Left hindlimb (tissue), 1 donor: ENCODE data around the gene INSRR.

Experiments used
- DNase-seq: peaks from one replicate; pipeline ENCODE4 v3.0.0-alpha.2; 2018

The INSRR gene

DNA sequence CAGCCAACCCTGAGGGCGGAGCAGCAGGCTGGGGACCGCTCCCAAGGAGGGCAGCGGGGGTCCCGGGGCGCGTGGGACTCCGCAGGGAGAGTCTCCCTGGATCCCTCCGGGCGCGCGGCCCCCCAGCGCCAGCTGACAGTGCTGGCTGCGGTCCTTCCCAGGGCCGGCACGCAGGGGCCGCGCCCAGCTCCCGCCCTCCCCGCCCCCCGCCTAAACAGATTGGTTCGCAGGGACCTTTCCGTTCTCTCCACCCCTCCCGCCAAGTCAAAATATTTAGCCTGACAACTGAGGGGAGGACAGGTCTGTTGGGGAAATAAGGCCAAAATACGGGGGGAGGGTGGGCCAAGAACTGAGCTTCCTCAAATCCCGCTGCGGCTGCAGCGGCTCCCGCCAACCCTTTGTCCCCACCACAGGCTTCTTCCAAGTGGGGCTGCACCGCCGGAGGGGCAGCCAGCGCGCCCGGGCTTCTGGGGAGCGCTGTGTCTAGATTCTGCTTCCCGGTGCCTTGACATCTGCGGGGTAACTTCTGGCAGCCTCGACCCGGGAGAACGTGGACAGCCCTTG is at the start of gene INSRR:
TSS of gene INSRR (minus strand) at position 159 of the 564 bp plus-strand sequence. CDS start 496 bp downstream, outside the sequence.
- no peak for DNase-seq

DNA sequence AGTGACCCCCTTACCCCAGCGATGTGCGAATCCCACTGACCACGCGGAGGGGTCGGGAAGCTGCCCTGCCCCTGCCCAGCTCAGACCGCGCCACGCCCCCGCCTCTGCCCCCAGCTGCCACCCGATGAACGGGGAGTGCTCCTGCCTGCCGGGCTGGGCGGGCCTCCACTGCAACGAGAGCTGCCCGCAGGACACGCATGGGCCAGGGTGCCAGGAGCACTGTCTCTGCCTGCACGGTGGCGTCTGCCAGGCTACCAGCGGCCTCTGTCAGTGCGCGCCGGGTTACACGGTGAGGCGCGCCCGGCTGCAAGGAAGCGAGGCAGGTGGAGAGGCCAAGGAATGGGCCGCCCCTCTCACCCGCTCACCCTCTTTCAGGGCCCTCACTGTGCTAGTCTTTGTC is 49.6 kb upstream of the INSRR start:
- peak; percentile 22 for DNase-seq

DNA sequence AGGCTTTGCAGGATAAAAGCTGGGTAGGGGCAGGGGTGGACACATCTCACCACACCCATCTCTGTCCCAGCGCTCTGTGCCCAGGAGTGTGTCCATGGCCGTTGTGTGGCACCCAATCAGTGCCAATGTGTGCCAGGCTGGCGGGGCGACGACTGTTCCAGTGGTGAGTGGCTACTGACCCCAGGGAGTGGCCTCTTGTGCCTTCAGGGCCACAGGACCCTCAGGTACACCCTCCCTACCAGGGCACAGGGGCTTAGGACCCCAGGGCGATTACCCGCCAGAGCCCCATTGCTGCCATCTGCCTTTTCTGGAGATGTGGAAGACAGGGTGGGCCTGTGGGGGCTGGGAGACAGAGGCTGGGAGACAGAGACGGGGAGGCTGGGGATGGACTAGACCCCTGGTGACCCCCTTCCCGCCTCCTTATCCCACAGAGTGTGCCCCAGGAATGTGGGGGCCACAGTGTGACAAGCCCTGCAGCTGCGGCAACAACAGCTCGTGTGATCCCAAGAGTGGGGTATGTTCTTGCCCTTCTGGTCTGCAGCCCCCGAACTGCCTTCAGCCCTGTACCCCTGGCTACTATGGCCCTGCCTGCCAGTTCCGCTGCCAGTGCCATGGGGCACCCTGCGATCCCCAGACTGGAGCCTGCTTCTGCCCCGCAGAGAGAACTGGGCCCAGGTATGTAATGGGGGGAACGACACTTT is 47.4 kb upstream of the INSRR start:
- DNase-seq = peak; percentile 18

DNA sequence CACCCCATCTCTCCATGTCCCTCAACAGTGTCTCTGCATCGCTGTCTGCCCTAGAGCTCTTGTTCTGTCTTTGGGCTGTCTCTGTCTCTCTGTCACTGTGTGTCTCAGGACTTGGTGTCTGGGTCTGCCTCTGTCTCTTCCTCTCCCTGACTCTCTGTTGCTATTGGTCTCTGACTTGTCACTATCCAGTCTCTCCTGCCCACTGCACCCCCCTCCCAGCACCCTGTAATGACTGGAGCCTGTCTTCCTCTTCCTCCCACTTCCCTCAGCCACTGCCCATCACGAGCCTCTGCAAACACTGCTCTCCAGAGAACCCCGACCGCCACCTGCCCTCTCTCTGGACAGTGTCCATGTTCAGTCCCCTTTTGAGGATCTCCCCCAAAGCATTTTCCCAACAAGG is 46.7 kb upstream of the INSRR start:
- no peak for DNase-seq

DNA sequence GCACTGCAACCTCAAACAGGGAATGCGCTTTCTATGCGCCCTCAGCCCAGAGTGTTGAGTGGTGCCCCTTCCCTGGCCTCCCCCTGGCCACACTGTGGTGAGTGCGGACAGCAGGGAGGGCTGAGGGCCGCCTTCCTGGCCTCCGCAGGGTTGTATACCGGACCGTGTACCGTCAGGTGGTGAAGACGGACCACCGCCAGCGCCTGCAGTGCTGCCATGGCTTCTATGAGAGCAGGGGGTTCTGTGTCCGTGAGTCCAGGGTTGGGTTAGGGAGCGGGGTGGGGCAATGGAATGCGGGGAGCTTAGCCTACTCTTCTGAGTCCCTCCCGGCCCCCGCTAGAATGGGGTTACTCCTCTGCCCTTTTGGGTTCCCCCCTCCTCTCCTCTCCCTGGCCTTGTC is 46.3 kb upstream of the INSRR start:
- DNase-seq = peak; percentile 16

DNA sequence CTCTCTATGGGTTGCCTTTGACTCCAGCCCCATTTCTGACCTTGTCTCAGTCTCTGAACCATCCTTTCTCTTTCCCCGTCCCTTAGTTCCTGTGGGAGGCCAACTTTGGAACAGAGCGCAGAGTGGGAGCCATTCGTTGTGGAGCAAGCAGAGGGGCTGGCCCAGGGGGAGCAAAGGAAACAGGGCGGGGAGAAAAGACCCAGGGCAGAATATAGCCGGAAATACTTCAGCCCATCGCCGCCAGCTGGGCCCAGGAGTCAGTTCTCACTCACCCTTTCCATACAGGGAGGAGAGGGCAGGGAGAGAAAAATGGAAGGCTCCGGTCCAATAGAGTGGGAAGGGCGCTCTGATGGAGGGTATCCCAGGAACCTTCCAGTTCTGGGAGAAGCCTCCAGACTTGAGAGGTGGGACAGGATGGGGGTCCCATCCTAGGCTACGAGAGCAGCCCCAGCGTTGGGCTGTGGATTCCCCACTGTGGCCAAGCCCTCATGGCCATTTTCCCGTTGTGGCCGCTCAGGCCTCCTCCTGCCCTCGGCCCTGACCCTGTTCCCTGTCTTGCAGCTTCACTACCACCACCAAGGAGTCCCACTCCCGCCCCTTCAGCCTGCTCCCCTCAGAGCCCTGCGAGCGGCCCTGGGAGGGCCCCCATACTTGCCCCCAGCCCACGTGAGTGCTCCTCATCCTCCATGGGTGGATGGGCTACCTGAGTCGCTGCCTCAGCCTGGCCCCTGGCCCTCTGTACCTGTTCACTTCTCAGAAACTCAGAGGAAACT is 45.5 kb upstream of the INSRR start:
- DNase-seq = peak; percentile 23

DNA sequence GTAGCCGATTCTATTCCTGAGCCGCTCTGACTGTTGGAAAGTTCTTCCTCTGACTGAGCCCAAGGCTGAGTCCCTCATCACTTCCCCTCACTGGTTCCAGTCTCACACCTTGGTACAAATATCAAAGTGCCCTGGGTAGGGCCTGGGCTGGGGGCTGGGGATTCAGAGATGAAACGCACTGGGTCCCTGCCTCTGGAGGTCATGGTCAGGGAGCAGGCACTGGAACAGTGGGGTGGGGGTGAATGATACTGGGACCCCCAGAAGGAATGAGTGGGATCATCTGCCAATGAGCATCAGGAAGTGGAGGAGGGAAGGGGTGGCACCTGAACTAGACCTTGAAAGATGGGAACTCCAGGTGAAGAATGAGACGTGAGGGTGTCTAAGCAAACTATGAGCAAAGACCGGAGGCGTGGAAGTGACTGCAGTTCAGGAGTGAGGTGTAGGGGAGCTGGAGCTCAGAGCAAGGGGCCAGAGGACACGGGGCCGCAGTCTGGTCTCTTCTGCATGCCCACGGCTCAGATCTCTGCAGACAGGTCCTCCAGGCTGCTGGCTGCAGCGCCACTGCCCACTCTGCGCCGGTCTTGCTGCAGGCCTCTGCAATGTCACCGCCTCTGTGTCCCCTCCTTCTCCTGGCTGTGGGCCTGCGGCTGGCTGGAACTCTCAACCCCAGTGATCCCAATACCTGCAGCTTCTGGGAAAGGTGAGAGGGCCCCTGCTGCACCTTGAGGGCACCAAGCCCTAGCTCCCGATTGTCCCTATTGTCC is 44.6 kb upstream of the INSRR start:
- no peak for DNase-seq

DNA sequence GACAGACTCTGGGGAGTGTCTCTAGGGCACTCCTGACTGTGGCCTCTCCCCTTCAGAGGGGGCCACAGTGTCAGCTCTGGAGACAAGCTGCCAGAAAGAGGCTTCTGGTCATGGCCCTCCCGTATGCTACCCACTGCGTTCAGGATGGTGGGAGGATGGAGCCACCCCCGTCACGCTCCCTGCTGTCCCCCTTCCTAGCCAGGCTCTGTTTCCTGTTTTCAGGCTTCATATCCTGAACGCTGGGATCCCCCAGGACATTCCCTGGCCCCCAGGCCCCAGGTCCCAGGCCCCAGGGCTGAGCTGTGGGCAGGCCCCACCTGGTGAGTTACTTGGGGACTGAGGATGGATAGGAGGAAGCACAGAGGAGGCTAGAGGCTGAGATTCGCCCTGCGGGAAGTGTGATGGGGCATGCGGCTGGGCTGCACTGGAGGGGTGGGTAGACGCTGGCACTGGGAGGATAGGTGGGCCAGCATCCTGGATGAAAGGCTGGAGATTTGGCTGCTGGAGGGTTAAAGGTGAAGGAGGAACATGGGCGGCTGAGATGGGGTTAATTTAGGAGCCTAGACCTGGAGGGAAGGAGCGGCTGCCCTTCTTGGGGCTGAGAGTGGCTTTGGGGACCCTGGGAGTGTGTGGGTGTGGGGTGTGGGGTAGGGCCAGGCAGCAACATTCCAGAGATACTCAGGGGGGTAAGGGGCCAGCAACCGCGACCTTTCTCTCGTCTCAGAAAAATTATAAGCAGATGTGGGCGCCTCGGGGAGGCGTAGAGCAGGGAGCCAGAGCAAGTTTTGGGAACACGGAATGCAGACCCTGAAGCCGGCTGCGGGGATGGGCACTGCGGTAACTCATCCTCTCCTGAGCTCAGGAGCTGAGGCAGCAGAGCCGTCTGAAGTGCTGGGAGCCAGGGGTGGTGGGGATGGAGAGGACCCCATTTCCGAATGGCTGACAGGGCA is 43.3 kb upstream of the INSRR start:
- DNase-seq = no peak

DNA sequence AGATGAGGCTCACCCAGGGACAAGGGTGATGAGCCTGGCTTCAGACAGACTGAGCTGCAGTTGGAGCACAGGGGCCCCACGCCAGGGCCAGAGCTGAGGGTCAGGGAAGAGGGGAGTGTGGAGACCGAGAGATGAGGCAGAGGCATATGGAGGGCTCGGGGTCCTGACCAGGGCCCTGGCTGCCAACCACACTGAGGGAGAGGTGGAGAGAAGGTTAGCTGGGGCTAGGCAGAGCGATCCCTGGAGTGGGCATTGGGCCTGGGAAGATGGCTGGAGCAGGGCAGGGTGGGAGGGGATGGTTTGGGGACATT is 42.6 kb upstream of the INSRR start:
- DNase-seq = no peak

DNA sequence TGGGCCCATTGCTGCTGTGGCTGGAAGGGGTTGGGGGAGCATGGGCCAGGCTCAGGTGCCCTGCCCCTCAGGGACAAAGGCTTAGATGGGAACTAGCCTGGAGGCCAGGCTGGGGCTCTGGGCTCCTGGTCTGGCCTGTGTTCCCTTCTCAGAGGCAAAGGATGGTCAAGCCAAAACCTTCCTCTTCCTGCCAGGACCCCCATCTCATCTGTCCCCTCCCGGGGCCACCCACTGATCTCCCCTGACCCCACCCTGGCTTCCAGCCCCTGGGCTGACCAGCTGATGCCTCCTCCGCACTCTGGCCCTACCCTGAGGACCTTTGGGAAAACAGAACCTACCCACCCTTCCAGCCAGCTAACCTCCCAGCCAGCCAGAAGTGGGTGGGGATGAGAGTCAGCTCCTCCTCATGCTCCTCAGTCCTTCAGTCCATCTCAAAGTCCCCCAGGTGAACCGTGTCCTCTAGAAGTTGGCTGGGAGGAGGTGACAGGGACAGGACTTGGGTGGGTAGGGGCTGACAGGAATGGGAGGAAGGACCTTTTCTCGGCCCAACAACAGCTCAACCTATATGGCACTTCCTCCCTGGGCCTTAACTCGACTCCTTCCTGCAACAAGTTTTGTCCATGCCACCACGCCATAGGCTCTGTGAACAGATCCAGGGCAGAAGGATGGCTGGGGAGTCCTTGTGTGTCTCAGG is 42.1 kb upstream of the INSRR start:
- DNase-seq = no peak

DNA sequence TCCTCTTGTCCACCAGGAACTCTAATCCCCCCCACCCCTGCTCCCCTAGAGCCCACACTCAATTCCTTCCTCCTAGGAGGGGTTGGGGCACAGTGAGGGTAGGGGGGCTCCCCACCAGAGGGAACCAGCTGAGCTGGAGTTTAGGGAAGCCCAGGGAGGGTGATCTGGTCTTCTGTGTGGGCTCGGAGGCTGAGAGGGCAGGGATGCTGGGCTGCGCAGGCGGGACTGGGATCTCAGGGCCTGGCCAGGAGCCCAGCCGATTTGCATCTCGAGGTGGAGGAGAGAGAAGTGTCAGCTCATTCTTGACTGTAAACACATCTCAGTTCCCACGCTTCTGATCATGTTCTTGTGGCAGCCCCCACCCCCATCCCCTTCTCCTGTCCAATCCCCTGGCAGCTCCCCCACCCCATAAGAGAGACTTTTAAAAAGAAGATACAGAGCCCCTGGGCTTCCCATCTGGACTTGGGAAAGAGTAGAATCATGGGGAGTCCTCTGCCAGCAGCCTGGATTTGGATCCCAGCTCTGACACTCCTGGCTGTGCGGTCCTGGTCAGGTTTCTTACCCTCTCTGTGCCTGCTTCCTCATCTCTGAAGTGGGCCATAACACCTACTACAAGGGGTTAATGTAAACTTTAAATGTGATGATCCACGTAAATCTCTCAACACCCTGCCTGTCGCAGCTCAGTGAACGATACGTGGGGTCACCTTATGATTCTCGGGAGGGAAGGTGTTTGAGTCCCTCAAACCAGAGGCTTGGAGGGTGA is 41.2 kb upstream of the INSRR start:
- DNase-seq = no peak

DNA sequence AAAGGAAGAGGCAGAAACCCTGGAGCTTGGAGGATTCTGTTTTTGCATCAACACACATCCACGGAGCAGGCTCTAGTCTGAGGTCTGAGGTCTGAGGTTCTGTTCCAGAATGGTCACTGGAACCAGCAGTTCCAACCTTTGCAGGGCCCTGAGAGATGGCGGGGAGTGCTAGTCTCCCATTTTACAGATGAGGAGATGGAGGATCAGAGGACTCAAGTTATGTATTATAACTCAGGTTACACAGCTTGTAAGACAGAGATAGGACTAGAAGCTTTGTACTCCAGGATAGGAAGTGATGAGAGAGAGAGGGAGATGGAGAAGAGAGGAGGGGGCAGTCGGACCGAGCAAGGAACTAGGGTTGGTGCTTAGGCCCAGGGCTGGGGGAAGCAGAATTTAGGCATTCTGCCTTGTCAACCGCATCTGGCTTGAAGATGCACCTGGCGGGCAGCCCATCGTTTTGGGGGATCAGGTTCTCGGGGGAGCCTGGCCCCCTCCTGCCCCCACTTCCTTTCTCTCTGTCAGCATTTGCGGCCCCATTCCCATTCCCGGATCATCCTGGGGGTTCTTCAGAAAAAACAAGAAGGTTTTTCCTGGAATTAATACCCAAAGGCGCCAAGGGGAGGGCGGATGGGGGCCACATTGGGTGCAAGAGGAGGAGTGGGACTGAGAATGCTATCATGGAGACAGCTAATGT is 40.2 kb upstream of the INSRR start:
- no peak for DNase-seq

DNA sequence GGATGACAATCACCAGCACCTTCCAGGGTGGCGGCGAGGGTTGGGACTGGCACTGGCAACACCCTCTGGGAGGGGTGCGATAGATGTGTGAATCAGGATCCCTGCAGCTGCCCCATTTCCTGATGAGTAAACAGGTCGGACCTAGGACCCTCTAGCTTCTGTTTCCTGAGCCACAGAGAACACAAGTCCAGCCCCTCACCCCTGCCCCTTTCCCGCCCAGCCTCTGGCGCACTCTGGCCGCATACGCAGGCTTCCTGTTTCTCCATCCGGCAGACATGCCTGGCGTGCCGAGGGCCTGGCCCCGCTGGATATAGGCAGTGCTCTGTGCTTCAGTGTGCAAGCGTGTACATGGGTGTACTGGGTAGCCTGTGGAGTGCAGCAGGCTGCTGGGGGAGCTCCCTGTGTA is 39.2 kb upstream of the INSRR start:
- peak; percentile 83 for DNase-seq

DNA sequence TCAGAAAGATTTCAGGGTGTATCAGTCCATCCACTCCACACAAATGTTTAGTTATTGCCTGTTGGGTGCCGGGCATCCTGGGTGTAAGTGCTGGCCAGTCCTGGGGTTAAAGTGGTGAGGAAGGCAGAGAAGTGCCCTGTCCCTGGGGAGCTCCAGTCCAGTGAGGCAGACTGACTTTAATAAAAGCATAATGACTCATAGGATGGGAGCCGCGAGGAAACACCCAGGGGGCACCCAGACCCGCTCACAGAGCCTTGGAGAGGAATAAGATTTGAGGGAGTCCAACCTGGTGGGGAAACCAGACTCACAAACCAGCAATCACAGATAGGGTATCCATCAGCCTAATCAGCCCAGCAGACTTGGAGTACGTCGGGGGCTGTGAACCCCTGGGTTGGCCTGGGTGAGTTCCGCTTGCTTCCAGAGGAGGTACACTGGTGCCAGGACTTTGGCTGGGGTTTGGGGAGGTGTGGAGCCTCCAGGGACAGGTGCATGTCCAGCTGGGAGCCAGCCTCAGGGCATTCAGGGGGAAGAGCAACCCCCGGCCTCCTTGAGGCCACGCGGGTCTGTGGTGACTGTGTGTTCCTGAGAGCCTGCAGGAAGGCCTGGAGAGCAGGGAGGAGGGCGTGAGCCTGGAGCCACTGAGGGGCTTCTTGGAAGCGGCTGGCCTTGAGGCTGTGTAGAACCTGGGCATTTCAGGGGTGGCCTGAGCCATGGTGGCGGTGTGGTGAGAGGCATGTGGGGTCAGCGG is 38.3 kb upstream of the INSRR start:
- peak; percentile 18 for DNase-seq

DNA sequence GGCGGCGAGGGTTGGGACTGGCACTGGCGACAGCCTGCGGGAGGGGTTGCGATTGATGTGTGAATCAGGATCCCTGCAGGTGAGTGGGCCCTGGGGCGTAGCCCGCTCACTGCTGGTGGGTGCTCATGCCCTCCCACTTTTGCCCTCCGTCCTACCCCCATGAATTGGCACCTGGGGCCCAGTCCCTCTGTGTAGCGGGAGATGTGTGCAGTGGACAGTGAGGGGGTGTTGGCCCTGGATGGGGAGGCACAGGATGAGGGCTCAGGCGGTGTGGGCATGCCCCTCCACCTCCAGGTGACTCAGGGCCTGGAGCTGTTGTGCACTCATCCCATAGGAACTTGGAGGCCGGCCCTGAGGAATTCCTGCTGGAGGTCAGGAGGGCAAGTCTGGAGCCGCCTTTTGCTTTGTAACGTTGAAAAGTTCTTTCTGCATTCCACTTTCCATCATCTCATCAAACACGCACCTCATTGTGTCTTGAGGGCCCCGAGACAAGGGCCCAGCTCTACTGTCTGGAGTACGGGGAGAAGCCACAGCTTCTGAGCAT is 37.6 kb upstream of the INSRR start:
- peak; percentile 13 for DNase-seq

DNA sequence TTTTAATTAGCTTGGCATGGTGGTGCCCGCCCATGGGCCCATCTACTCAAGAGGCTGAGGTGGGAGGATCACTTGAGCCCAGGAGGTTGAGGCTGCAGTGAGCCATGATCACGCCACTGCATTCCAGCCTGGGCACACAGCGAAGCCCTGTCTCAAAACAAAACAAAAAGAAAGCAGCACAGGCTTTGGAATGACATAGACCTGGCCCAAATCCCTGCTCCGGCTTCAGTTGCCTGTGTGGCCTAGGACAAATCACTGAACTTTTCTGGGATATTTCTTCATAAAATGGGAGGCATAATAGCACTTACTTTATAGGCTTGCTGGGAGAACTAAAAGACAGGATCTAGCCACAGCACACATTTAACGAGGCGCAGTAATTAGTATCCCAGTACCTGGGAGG is 37.0 kb upstream of the INSRR start:
- peak; percentile 25 for DNase-seq

DNA sequence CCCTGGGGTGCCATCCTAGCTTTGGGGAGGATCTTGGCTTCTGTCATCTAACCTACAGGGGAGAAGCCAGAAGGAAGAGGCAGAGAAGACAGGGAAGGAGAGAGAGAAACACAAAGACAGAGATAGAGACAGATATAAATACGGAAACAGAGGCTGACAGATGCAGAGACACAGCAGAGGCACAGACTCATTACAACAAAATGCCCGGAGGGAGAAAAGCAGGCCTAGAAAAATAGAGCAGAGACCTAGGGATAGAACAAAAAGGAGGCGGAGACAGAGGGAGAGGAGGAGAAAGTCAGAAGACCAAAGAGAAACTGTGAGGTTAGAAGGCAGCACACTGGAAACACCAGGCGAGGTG is 36.5 kb upstream of the INSRR start:
- DNase-seq = no peak

DNA sequence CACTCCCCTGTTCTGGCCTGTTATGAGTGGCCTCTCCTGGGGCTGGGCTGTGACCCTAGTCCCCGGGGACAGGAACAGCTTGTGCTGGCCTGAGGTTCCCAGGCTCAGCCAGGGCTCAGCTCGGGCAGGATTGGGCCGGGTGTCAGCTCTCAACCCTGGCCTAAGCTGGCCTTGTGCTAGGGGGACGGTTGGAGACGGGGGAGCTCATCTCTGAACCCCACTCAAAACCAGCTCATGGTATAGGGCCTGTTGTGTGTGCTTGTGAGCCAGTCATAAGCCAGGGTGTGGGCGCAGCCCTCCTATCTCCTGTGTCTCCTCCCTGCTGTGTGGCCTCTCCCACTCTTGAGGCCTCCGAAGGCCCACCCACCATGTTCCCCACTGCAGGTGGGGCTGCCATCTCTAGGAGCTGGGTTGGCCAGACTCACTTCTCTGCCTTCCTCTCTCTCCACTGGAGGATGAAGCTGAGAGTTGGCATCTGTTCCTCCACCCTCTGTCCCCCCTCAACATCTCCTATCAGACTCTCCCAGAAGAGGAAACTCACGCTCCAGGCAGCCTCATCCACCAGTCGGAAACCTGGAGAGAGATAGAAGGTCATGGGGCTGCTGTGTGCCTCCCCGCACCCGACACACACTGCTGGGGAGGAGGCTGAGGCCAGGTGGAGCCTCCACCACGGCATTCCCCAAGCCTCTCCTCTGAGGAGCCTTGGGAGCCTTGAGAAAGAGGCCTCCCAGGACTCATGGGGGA is 36.0 kb upstream of the INSRR start:
- DNase-seq = peak; percentile 46

DNA sequence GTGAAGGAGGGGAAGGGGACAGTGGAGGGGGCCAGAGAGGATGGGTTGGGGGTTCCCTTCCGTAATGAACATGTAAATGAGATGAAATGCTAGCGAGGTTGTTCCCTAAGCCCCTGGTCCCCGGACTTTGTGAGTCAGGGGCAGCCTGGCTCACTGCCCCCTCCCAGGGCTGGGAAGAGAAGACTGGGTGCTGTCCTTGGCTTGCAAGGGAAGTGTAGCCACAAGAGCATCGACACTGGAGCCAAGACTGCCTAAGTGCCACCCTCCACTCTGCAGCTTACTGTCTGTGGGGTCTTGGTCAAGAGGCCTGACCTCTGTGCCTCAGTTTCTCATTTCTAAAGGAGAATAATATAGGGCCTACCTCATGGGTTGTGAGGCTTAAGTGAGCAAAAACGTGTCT is 35.1 kb upstream of the INSRR start:
- no peak for DNase-seq
